Measurements from ENCODE around the gene IL4R. TPM values are rescaled to one million over a fixed set of nuclear protein-coding genes. Genes with fewer than 3 reads are reported as not detected.

Gene IL4R
- total and polyA plus RNA-seq, 2 of the 8 experiments (the other 6 are each of a cell fraction or from before 2014, with no cell fraction given) = 29.1 to 29.4 TPM

- Histone ChIP-seq H3K9ac (replicated peaks in 1 of 4; ENCODE audit: extremely low read depth in 1 of 4, low read depth in 3 of 4, low read length in 3 of 4) (no peak overlapping the region), H4K91ac (replicated peaks; ENCODE audit: insufficient read length, low read length) (no peak overlapping the region), H3K4me2 (ENCODE audit: insufficient read depth in 1 of 2, low read depth in 2 of 2, low read length in 2 of 2) (no peak overlapping the region), H3K79me1 (ENCODE audit: low read depth, low read length) (peaks cover 2% of the 10 kb centered on the region), H2BK12ac (ENCODE audit: low read depth, low read length) (no peak overlapping the region), H3K9me3 (ENCODE audit: insufficient read depth in 2 of 2, low read depth in 1 of 2, low read length in 1 of 2) (peaks cover 0 to 2% of the 10 kb centered on the region in 2 experiments; a peak in 1 of 4 replicates), H3K23ac (ENCODE audit: insufficient read length) (no peak overlapping the region), H3K4ac (replicated peaks; ENCODE audit: insufficient read length, low read depth, low read length) (no peak overlapping the region), H3K14ac (ENCODE audit: insufficient read length) (no peak overlapping the region), H3K4me3 (ENCODE audit: extremely low read depth in 1 of 4, insufficient read depth in 2 of 4, low read depth in 3 of 4, low read length in 4 of 4) (no peak overlapping the region), H3K36me3 (ENCODE audit: control insufficient read depth in 2 of 4, insufficient read depth in 4 of 4, low read length in 3 of 4) (peaks cover 0 to 3% (median 2%) of the 10 kb centered on the region in 4 experiments; a peak in 4 of 8 replicates), H2BK15ac (ENCODE audit: low read length) (no peak overlapping the region), H4K8ac (ENCODE audit: extremely low read depth, insufficient read depth, low read length) (peak overlapping the region; percentile 43; the same call in 1 of the 2 replicates), H2BK20ac (ENCODE audit: low read length) (no peak overlapping the region), H4K20me1 (replicated peaks in 1 of 2; ENCODE audit: control insufficient read depth in 1 of 2, insufficient read depth in 2 of 2, low read length in 2 of 2) (peaks cover 0 to 3% of the 10 kb centered on the region in 2 experiments), H2AFZ (ENCODE audit: low read length) (no peak overlapping the region), H4K5ac (ENCODE audit: insufficient read length, low read depth, low read length) (no peak overlapping the region), H2AK5ac (ENCODE audit: low read depth, low read length) (no peak overlapping the region), H3K4me1 (replicated peaks in 1 of 4; ENCODE audit: control insufficient read depth in 3 of 4, insufficient read depth in 4 of 4, low read length in 3 of 4) (peaks cover 0 to 3% (median 0%) of the 10 kb centered on the region in 4 experiments; a peak in 2 of 7 replicates), H2BK5ac (ENCODE audit: low read depth, low read length) (no peak overlapping the region), H3K23me2 (ENCODE audit: low read depth, low read length) (no peaks in the 10 kb centered on the region), H3K79me2 (ENCODE audit: control insufficient read depth in 1 of 2, insufficient read depth in 2 of 2, low read length in 2 of 2) (no peaks in the 10 kb centered on the region), H3K18ac (ENCODE audit: extremely low read depth, low read length) (no peak overlapping the region), H3K27me3 (replicated peaks in 1 of 4; ENCODE audit: control insufficient read depth in 3 of 4, extremely low read depth in 1 of 4, insufficient read depth in 3 of 4, low read length in 3 of 4) (no peaks in the 10 kb centered on the region), H3K27ac (ENCODE audit: low read depth, low read length) (no peak overlapping the region), H2BK120ac (replicated peaks; ENCODE audit: low read depth, low read length) (no peak overlapping the region), H3K56ac (replicated peaks; ENCODE audit: insufficient read length, low read depth, low read length) (no peak overlapping the region)
- POLR2A ChIA-PET (ENCODE audit: partially characterized antibody) = no interaction called here
- WGBS, 2 experiments (ENCODE audit: extremely low coverage in 1 of 2, insufficient coverage in 1 of 2, insufficient read length in 1 of 2, insufficient replicate concordance in 2 of 2, low coverage in 1 of 2, low lambda C conversion rate in 2 of 2, missing lambda C conversion rate in 1 of 2) = 95% methylated on average over 3 of the region's 6 CpGs; no CpG with 5 or more reads in 1 of the 2 experiments
- FAIRE-seq (no peak), DNase-seq (ENCODE audit: low read depth in 1 of 2, low spot score in 2 of 2) (no peak)
- CTCF ChIA-PET (ENCODE audit: partially characterized antibody) = interaction anchor here (1.1 to 1.8 kb wide), 4 partner anchors 15 to 106 kb away, joined by 3 to 7 read pairs (median 4); no protein-coding TSS in a partner anchor
- TF ChIP-seq E2F6 (IDR thresholded peaks at IDR 0.05) (no peak), MAX (IDR thresholded peaks at IDR 0.05) (no peak), SIX5 (IDR thresholded peaks at IDR 0.05; ENCODE audit: low read depth, low read length) (no peak)
Observed at GRCh38 chr16:27340654-27341053, 26.9 kb downstream of the IL4R start.

Measured in H1 (cell line).